Measurements from ENCODE around the gene CFAP57.
"Not testable (repeated sequence)": the region's sequence is repeated elsewhere in the genome, so short reads cannot be mapped to it uniquely, and the experiment has no call there.

CFAP57 gene

GRCh38 chr1:43171876-43172526 is at the start of gene CFAP57, which contains the start of gene EBNA1BP2:
CFAP57 (plus strand) TSS chr1:43172330; CDS start chr1:43172754, 424 bp downstream.
EBNA1BP2 (minus strand) TSS chr1:43172290; CDS start chr1:43172118, 172 bp downstream.
- no peak for FAIRE-seq
- peak; percentile 84 for DNase-seq (ENCODE audit: low spot score)

- no peak for FAIRE-seq
- DNase-seq (ENCODE audit: low spot score): no peak
Observed at GRCh38 chr1:43123031-43123430, 49.1 kb upstream of the CFAP57 start.

- FAIRE-seq (no peak), DNase-seq (ENCODE audit: low spot score) (no peak)
Observed at GRCh38 chr1:43128816-43129215, 43.3 kb upstream of the CFAP57 start.

GRCh38 chr1:43129426-43129825 is 42.7 kb upstream of the CFAP57 start:
- FAIRE-seq (no peak), DNase-seq (ENCODE audit: low spot score) (no peak)

- DNase-seq (ENCODE audit: low spot score): no peak
- FAIRE-seq: no peak
Observed at GRCh38 chr1:43134068-43134467, 38.1 kb upstream of the CFAP57 start.

GRCh38 chr1:43134640-43135039 is 37.5 kb upstream of the CFAP57 start:
- FAIRE-seq (no peak), DNase-seq (ENCODE audit: low spot score) (no peak)

GRCh38 chr1:43135857-43136781 is 36.0 kb upstream of the CFAP57 start:
- no peak for DNase-seq (ENCODE audit: low spot score)
- FAIRE-seq: no peak

- DNase-seq (ENCODE audit: low spot score) (no peak), FAIRE-seq (no peak)
Observed at GRCh38 chr1:43137445-43138052, 34.6 kb upstream of the CFAP57 start.

- not testable (repeated sequence) for DNase-seq (ENCODE audit: low spot score); FAIRE-seq
Observed at GRCh38 chr1:43139295-43139694, 32.8 kb upstream of the CFAP57 start.

GRCh38 chr1:43140010-43140409 is 32.1 kb upstream of the CFAP57 start:
- FAIRE-seq (no peak), DNase-seq (ENCODE audit: low spot score) (no peak)

- FAIRE-seq (no peak), DNase-seq (ENCODE audit: low spot score) (no peak)
Observed at GRCh38 chr1:43140583-43140982, 31.5 kb upstream of the CFAP57 start.

GRCh38 chr1:43143441-43143888 is 28.7 kb upstream of the CFAP57 start:
- no peak for DNase-seq (ENCODE audit: low spot score)
- no peak for FAIRE-seq

- FAIRE-seq: no peak
Observed at GRCh38 chr1:43144237-43144636, 27.9 kb upstream of the CFAP57 start.

GRCh38 chr1:43147625-43148327 is 24.4 kb upstream of the CFAP57 start:
- DNase-seq (ENCODE audit: low spot score) (no peak), FAIRE-seq (no peak)

More at GRCh38 chr1:43144237-43144636, 27.9 kb upstream of the CFAP57 start:
- no peak for DNase-seq (ENCODE audit: low spot score)

GRCh38 chr1:43149889-43150288 is 22.2 kb upstream of the CFAP57 start:
- FAIRE-seq (no peak), DNase-seq (ENCODE audit: low spot score) (no peak)

GRCh38 chr1:43152866-43153265 is 19.3 kb upstream of the CFAP57 start:
- FAIRE-seq: no peak
- DNase-seq (ENCODE audit: low spot score): no peak

- DNase-seq (ENCODE audit: low spot score) (no peak), FAIRE-seq (no peak)
Observed at GRCh38 chr1:43153443-43153842, 18.7 kb upstream of the CFAP57 start.

GRCh38 chr1:43156026-43156425 is 16.1 kb upstream of the CFAP57 start:
- FAIRE-seq: no peak

GRCh38 chr1:43165162-43165561 is 7.0 kb upstream of the CFAP57 start:
- FAIRE-seq (no peak), DNase-seq (ENCODE audit: low spot score) (no peak)

More at GRCh38 chr1:43156026-43156425, 16.1 kb upstream of the CFAP57 start:
- no peak for DNase-seq (ENCODE audit: low spot score)

GRCh38 chr1:43165765-43166164 is 6.4 kb upstream of the CFAP57 start:
- DNase-seq (ENCODE audit: low spot score) (no peak), FAIRE-seq (no peak)

- DNase-seq (ENCODE audit: low spot score) (no peak), FAIRE-seq (no peak)
Observed at GRCh38 chr1:43171312-43171875, 736 bp upstream of the CFAP57 start.
